A673 (cell line): Measurements from ENCODE around the gene FNBP1.

Source experiments
- EZH2 ChIP-seq: fragments of 200-600 bp; sonication (generic); IDR thresholded peaks from 2 replicates; pipeline ENCODE4 v1.6.1; 2017; ENCODE audit warnings: borderline replicate concordance, low read depth, mild to moderate bottlenecking, mixed read lengths, antibody characterized with exemption, low read length; ENCODE audit not compliant: poor library complexity, severe bottlenecking
- TF ChIP-seq, protein P1 (sequence below): fragments of 300-800, 200-600 bp; sonication (generic); conservative IDR thresholded peaks from 2 replicates; pipeline ENCODE4 v1.5.1; 2017; ENCODE audit warnings: low read depth, mild to moderate bottlenecking, antibody characterized with exemption, low read length, moderate library complexity, mixed read lengths

GRCh38 chr9:130043654-130044623 lies 950 bp upstream of the FNBP1 start:
- no peak for TF ChIP-seq EZH2
- TF ChIP-seq, protein P1, sequence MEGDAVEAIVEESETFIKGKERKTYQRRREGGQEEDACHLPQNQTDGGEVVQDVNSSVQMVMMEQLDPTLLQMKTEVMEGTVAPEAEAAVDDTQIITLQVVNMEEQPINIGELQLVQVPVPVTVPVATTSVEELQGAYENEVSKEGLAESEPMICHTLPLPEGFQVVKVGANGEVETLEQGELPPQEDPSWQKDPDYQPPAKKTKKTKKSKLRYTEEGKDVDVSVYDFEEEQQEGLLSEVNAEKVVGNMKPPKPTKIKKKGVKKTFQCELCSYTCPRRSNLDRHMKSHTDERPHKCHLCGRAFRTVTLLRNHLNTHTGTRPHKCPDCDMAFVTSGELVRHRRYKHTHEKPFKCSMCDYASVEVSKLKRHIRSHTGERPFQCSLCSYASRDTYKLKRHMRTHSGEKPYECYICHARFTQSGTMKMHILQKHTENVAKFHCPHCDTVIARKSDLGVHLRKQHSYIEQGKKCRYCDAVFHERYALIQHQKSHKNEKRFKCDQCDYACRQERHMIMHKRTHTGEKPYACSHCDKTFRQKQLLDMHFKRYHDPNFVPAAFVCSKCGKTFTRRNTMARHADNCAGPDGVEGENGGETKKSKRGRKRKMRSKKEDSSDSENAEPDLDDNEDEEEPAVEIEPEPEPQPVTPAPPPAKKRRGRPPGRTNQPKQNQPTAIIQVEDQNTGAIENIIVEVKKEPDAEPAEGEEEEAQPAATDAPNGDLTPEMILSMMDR, result no peak
